ENCODE measurements around the gene IQCK.
"Not testable (repeated sequence)": the region's sequence is repeated elsewhere in the genome, so short reads cannot be mapped to it uniquely, and the experiment has no call there.

Gene IQCK

DNA sequence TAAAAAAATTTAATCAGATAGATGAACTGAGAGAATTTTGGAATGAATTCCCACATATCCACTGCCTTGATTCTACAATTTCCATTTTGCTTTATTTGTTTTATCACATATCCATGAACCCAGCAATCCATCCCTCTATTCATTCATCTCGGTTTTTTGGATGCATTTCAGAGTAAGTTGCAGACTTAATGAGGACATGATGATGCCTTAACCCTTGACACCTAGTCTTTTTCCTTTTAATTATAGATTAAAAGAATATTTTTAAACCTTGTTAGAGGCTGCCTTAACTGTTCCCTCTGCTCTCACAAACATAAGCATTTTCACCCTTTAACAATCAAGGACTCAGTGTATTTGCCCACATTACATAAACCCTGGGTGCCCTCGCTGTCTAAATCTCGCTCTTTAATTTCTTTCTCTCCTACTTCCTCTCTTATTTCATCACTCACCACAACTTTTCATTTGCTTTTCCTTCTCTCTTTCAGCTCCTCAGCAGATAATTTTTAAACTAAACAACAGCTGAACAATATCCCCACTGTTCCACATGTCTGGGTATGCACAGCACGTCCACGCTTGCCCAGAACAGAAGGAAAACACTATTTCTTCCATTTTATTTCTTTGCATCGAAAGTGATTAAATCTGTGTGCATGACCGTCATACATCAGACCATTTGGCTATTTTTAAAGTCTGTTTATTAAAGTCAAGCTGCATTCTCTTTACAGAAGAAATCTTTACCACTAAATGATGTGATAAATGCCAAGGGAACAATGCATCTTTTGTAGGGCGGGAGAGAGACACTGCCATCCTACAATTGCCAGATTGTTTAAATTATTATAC lies 39.9 kb downstream of the IQCK start:
- peak; percentile 96 for DNase-seq (ENCODE audit: low spot score)

DNA sequence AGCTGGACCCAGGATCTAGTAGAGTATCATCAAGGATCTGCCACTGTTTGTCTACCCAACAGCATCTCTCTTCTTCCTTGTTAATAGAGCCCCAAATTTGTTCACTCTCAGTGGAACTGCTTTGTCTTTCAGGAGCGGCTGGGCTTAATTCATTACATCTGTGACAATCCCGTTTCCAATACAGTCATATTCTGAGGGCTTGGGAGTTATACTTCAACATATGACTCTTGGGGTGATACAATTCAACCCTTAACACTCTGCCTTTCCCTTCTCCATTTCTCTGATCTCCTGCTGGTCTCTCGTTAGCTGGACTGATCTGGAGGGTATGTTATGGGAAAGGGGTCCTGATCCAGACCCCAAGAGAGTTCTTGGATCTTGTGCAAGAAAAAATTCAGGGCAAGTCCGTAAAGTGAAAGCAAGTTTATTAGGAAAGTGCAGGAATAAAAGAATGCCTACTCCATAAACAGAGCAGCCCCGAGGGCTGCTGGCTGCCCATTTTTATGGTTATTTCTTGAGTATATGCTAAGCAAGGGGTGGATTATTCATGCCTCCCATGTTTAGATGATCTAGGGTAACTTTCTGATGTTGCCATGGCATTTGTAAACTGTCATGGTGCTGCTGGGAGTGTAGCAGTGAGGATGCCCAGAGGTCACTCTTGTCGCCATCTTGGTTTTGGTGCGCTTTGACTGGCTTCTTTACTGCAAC lies 42.4 kb downstream of the IQCK start:
- no peak for DNase-seq (ENCODE audit: low spot score)

DNA sequence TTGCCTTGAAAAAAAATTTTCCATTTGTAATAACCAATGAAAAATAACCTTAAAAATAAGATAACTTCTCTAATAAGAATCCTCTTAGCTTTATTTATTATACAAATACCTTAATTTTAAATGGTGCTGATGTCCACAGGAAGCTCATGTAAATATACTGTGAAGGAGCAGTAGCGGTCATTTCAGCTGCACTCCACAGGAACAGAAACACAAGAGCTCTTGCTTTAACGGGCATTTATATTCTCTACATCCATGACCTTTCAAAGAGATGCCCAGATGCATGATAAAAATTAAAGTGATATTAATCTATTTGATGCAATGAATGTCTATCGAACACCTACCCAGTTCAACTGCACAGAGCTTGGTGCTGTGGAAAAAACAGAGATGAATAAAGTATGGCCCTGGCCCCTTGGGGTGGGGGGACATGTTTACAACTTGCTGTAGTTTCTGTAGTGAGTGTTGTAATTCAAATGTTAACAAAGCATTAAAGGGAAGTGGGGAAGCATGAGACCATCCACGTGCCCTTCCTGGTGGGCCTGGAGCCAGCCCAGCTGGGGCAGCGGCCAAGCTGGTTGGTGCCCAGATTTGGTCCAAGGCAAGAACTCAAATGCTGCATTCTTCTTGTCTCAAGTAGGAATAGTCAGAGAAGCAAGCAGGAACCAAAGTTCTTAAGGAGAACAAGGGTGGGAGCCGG lies 47.9 kb downstream of the IQCK start:
- peak; percentile 95 for DNase-seq (ENCODE audit: low spot score)

DNA sequence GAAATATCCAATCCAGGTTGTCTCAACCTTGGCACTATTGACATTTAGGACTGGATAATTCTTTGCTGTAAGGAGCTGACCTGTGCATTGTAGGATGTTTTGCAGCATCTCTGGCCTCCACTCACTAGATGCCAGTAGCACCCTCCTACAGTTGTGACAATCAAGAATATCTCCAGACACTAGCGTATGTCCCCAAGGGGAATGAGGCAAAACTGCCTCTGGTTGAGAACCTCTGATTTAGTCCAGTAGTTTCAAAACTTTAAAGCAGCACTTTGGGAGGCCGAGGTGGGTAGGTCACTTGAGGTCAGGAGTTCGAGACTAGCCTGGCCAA lies 48.4 kb downstream of the IQCK start:
- no peak for DNase-seq (ENCODE audit: low spot score)

DNA sequence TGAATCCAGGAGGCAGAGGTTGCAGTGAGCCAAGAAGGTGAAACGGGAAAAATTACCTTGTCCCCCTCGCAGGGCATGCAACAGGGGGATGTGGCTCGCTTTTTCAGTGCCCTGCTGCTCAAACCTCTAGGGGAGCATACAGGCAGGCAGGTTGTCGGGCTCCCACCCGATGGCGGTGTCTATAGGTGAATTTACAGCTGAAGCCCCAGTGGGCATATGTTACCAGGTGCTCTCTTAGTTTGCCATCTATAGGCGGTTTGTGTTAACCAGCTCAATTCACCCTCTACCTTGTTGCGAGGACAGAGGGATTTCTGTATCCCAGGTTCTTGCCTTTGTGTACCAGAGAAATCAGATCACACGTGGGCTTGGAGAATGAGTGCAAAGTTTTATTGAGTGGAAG lies 48.9 kb downstream of the IQCK start:
- DNase-seq (ENCODE audit: low spot score): no peak

DNA sequence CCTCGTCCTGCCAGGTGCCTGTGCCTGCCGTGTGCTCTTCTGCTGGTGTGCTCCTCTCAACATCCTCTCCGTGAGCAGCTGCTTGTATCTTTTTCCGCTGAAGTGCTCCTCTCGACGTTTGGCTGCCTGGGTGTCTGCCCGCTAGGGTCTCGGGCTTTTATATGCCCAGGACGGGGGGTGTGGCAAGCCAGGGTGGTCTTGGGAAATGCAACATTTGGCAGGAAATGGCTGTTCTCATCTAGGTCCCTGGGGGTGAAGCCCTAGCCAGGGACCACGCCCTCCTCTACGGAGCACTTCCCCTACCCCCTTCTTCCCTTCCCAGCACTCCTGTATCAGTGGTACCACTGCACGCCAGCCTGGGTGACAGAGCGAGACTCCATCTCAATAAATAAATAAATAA lies 49.4 kb downstream of the IQCK start:
- no peak for DNase-seq (ENCODE audit: low spot score)

DNA sequence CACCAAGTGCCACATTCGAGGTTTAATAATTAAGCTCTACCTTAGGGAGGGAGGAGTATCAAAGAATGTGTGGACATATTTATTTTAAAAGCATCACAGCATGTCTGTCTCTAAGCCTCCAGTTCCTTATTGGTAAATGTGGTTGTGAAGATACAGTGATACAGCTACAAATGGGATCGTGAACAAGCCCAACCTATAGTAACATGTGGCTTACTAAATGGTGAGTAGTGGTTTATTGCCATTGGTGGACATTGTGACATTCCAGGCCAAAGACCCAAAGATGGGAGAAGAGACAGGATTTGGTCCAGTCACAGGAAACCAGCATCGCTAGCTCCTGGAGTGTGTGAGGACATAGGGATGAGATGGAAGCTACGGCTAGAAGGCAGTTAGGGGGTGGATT lies 51.2 kb downstream of the IQCK start:
- DNase-seq (ENCODE audit: low spot score): no peak

DNA sequence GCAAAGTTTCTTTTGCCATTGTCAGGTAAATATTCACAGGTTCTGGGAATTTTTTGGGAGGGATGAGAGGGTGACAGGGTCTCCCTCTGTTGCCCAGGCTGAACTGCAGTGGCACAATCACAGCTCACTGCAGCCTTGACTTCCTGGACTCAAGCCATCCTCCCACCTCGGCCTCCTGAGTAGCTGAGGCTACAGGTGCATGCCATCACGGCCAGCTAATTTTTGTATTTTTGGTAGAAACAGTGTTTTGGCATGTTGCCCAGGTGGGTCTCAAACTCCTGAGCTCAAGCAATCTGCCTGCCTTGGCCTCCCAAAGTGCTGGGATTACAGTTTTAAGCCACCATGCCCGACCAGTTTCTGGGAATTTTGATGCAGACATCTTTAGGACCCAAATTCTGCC lies 53.0 kb downstream of the IQCK start:
- DNase-seq (ENCODE audit: low spot score): no peak

DNA sequence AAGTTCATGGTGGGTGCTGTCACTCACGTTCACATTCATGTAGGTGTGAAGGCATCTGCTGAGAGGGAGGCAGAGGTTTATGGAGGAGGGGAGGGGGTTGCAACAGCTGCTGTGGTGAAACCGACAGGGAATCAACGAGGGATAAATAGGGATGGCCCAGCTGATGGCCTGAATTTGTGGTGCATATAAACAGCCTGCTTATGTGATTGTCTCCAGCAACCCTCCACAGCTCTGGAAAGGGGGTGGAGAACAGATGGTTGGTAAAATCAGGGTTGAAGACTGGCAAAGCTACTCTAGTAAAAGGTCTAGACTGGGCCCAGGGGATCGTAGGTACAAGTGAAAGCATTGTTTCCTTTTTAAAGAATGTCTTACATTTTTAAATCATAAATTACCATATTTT lies 53.7 kb downstream of the IQCK start:
- no peak for DNase-seq (ENCODE audit: low spot score)

DNA sequence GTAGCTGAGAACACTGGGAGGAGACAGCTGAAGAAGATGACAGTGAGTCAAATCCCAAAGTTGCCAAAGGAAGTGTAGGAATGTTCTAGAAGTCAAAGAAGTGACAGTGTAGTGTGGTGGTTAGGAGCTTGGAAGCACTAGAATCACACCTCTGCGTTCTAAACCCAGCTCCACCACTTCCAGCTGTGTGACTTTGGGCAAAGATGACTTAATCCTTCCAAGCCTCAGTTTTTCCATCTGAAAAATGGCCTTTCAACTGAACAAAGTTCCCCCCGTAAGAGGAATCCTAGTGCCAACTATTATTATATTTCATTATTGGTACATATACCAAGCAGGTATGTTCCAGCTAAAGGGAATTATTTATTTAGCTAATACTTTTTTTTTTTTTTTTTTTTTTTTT lies 56.0 kb downstream of the IQCK start:
- DNase-seq (ENCODE audit: low spot score): no peak

DNA sequence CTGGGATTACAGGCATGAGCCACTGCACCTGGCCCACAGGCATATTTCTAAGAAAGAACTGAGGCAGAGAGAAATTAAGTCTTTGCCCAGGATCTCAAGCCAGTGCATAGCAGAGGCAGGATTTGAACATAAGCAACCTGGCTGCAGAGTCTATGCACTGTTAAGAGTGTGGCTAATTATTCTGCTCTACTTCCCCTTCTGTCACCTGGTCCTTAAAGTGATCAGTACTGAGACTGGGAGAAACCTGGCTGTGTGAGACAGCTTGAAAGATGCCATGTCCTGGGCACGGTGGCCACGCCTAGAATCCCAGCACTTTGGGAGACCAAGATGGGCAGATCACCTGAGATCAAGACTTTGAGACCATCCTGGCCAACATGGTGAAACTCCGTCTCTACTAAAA lies 58.1 kb downstream of the IQCK start:
- DNase-seq (ENCODE audit: low spot score): no peak

DNA sequence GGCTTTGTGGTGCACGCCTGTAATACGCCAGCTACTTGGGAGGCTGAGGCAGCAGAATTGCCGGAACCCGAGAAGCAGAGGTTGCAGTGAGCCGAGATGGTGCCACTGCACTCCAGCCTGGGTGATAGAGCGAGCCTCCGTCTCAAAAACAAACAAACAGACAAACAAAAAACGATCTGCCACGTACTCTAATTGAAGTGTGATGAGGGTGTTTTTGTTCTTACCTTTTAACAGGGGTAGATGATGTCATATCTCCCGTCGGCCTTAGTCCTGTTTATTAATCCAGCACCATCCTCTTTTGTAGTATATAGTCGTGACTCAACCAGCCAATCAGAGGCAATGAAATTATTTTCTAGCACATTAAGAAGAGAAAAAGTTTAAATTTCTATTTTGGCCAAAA lies 58.5 kb downstream of the IQCK start:
- DNase-seq (ENCODE audit: low spot score): no peak

DNA sequence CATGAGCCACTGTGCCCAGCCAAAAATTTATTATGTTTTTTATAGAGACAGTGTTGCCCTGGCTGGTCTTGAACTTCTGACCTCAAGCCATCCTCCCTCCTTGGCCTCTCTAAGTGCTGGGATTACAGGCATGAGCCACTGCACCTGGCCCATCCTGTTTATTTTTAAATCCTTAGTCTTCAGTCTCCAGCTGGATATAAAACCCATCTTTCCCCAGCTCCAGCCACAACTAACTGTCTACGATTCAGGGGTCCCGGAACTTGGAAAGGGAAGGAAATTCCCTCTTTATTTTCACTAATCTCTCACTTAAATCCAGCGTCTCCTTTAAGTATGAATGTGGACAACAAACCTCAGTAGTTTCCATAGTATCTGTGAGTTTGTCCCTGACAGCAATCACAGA lies 62.2 kb downstream of the IQCK start:
- DNase-seq (ENCODE audit: low spot score): no peak

DNA sequence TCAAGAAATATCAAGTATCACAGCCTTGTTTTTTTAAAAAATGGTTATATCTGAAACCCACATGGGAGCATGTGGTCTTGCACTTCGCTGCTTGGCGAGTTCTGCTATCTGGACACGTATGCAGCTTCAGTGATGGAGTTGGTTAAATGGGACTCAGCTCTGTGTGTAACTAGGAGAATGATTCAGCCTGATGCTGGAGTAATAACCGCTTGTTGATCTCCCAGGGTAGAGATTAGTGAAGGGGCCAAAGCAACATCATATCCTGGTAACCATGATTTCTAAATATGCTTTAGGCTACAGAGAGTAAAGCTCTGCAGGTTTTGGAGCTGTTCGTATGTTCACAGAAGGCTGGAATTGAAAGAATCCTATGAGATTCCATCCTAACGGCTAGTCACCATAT lies 63.2 kb downstream of the IQCK start:
- DNase-seq (ENCODE audit: low spot score): no peak

DNA sequence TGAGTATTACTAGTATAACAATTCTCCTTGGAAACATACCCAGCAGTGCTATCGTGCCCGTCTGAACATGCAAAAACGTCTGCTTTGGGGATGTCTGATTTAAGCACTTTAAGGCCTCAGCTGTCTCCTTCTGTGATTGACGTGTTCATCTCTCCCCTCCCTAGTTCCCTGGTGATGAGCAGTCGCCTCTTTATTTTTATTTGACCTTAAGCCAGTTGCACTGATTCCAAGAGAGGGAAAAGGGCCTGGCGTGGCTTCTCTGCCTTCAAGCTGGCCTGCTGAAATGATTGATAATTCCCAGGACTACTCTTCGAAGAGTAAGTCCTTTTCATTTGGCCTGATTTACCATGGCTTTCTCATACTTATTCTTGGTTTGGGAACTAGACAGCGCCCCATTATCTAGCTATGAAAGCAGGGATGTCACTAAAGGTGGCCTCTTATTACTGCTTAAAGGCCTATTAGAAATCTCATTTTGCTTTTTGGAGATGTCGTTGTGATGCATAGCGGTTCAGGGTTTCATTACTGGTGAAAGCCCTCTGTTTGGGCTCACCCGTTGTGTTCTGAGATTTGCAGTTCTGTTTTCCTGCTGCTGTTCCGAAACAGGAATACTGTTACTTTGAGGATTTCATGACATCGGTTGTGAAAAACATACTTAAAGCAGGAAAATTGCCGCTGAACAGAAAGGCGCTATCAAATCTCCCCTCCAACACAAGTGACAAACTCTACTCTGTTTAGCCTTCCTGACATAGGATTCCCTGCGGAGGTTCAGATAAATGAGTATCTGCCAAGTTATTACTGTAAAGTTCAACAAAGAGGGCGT lies 65.5 kb downstream of the IQCK start:
- DNase-seq (ENCODE audit: low spot score): peak; percentile 67

DNA sequence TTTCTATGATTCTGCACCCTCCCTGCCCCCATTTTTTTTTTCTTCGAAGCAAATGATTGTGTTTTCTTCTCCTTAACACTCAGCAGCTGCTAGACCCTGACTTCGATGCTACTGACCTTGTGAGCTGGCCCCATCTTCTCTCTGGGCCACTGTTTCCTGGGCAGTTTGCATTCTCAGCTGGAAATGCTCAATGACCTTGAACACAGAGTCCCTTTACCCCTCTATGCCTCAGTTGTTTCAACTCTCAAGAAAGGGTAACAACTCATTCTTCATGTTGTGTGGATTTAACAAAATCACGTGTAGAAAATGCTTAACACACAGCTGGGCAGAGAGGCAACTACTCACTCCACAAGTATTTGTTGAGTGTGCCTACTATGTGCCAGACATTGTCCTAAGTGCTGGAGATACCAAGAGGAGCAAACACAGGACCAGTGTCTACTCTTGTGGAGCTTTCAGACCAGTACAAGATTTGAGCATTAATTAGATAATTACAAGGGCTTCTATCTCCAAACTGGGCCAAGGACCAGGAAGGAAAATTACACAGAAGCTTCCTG lies 66.2 kb downstream of the IQCK start:
- peak; percentile 54 for DNase-seq (ENCODE audit: low spot score)

DNA sequence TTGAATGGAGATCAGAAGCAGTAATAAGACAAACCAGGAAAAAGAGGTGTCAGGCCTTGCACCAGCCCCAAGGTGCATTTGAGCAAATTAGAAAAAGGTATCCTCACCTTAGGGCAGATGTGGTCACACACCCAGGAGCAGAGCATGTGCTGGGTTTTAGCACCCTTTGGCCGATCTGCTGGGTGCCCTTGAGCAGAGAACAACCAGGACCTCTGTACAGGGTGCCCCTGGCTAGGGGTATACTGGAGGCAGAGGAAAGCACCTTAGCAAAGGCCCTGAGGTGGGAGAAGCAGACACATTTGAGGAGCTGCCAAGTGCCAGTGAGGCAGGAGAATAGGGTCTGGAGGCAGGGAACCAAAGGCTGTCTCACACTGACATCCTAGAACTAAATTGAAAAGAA lies 67.0 kb downstream of the IQCK start:
- DNase-seq (ENCODE audit: low spot score): no peak

DNA sequence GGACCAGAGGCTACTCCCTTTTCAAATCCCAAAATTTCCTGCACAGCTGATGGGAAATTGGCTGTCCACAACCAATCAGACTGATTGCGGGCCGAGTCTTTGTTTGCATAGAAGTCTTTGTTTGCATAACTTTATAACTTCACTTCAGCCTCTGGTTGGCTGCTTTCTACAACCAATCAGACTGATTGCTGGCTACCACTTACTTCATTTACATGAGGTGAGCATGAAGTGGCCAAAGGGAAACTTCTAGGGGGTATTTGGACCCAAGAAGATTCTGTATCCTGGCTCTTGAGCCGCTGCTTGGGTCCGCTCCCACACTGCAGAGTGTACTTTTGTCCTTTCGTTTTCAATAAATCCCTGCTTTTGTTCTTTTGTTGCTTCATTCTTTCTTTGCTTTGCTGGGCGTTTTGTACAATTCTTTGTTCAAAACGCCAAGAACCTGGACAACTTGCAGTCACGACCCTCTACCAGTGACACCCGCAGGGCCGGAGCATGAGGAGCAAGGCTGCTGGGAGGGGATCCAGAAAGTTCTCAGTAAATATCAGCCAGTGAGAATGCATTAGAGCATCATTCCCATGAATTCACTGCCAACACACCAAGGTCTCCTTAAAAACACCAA lies 67.5 kb downstream of the IQCK start:
- peak; percentile 84 for DNase-seq (ENCODE audit: low spot score)

DNA sequence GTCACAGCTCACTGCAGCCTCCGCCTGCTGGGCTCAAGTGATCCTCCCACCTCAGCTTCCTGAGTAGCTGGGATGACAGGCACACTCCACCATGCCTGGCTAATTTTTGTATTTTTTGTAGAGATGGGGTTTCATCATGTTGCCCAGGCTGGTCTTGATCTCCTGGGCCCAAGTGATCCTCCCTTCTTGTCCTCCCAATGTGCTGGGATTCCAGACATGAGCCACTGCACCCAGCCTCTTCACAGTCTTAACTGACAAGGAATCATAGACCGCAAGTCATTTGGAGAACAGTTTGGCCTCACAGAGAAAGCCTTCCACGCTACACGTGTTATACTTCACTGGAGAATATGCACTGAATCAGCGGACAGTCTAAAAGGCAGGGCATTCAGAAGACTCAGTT lies 83.3 kb downstream of the IQCK start:
- not testable (repeated sequence) for DNase-seq (ENCODE audit: low spot score)

DNA sequence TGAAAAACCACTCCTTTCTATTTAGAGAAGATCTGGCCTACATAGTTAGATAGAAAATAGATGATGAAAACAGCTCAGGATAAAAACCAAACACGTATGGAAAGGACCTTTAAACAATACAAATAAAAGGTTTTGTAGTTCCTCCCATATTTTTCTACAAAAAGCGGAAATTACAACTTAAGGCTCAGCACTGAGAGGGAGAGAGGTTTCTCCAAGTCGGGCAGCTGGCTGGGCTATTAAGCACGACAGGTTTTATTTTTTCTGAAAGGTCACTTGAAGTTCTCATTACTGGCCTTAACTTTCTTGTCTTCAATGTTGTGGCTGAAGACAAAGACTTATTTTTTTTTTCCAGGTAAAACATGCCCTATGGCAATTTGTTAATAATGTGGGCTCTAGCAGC lies 83.8 kb downstream of the IQCK start:
- not testable (repeated sequence) for DNase-seq (ENCODE audit: low spot score)

DNA sequence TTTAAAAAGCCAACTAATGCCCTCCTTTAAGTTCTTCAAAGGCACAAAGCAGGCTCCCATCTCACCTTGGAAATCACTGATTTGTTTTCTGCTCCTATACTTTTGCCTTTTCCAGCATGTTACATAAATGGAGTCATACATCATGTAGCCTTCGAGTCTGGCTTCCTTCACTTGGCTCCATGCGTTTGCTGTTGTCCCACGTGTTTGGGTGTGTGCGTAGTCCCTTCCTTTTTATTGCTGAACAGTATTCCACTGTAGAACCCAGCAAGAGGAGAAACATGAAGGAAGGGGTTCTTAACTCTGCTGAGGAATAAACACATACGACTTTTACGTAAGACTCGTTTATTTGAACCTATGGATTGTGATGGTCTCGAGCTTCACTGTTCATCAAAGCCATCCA lies 84.5 kb downstream of the IQCK start:
- no peak for DNase-seq (ENCODE audit: low spot score)

All from pons (tissue), 1 donor.